Fibroblast of skin of abdomen (primary cell): Measurements from ENCODE around the gene ADISSP.

Experiments used
- DNase-seq: peaks from one replicate; pipeline ENCODE4 v3.0.0-alpha.2; 2013

The ADISSP gene

GRCh38 chr20:3753501-3754275 is 13.9 kb downstream of the ADISSP start:
- DNase-seq: no peak

GRCh38 chr20:3753098-3753497 is 14.5 kb downstream of the ADISSP start:
- DNase-seq: peak; percentile 55

GRCh38 chr20:3752386-3752759 is 15.2 kb downstream of the ADISSP start:
- no peak for DNase-seq

- DNase-seq: no peak
Measured at GRCh38 chr20:3751675-3752385, 15.7 kb downstream of the ADISSP start.

- DNase-seq: no peak
Measured at GRCh38 chr20:3751305-3751674, 16.3 kb downstream of the ADISSP start.

GRCh38 chr20:3749689-3750531 is 17.6 kb downstream of the ADISSP start:
- DNase-seq: no peak

GRCh38 chr20:3749087-3749688 is 18.4 kb downstream of the ADISSP start:
- no peak for DNase-seq

GRCh38 chr20:3748073-3748472 is 19.5 kb downstream of the ADISSP start:
- DNase-seq: no peak

- DNase-seq: no peak
Measured at GRCh38 chr20:3747471-3747870, 20.1 kb downstream of the ADISSP start.

GRCh38 chr20:3745686-3746173 is 21.8 kb downstream of the ADISSP start:
- no peak for DNase-seq

GRCh38 chr20:3744806-3745685 is 22.5 kb downstream of the ADISSP start:
- DNase-seq: no peak

GRCh38 chr20:3744037-3744436 is 23.5 kb downstream of the ADISSP start:
- DNase-seq: no peak

- no peak for DNase-seq
Measured at GRCh38 chr20:3743251-3743650, 24.3 kb downstream of the ADISSP start.

GRCh38 chr20:3741836-3742458 is 25.6 kb downstream of the ADISSP start:
- no peak for DNase-seq

- no peak for DNase-seq
Measured at GRCh38 chr20:3740615-3741301, 26.8 kb downstream of the ADISSP start.

GRCh38 chr20:3739926-3740451 is 27.6 kb downstream of the ADISSP start:
- DNase-seq: no peak

- no peak for DNase-seq
Measured at GRCh38 chr20:3739054-3739925, 28.3 kb downstream of the ADISSP start.

GRCh38 chr20:3738111-3739053 is 29.2 kb downstream of the ADISSP start:
- DNase-seq: no peak
